ENCODE results near the gene FOXP2.
"Not testable (repeated sequence)": the region's sequence is repeated elsewhere in the genome, so short reads cannot be mapped to it uniquely, and the experiment has no call there.

FOXP2 gene

DNA sequence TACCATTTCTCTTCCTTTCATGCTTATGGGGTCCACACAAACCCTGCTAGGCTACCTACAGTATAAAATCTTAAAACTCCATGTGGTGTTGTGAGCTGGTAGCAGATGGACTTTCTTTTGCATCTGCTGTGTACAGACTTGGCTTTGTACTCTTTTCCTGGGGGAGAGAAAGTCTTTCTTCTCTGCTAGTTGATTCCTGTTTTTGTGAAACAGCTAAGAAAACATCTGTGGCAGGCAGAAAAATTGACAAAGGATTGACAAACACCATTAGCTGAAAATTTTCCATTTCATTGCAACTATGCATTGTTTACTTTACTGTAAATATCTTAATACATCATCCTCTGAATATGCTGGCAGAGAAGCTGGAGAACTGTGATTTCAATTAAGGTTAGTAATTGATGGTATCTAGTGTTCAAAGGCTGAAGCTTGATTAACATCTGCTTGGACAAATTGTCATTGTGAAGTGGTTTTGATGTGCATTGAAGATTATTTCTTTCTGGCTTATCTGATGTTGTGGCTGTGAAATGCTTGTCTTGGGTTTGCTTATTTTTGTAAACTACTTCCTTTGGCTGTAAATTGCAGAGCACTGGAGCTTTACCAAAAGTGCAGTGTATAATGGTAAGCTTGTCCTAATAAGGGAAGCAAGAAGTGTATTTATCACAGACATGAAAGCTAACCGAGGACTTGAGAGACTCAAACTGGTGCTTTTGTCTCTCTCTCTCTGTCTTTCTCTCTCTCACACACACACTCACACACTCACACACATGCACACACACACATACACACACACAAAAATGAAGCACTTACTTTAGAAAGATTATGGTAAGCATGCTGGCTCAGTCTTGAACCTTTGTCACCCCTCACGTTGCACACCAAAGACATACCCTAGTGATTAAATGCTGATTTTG lies at the start of gene FOXP2:
FOXP2 (plus strand) TSS at position 660 of the 908 bp plus-strand sequence. CDS start 11,697 bp downstream, outside the sequence.
- in situ Hi-C loops (cut with HindIII; ENCODE audit: low sequenced_read_pairs), result no loop called here

DNA sequence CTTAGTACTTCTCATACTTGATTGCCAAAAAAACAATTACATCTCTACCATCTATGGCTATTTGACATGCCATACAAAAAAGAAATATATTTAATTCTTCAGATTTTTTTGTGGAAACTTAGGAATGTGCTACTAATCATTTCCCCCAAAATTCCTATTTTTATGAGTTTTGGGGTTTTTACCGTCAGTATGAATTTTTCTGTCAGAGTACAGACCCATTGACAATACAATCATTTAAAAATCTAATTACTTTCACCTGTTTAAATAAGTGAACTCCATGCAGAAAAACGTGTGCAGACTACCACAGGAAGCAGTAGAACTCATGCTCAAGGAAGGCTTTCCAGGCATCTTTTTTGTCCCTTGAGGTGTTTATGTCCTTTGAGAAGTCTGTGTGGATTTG lies 48.8 kb upstream of the FOXP2 start:
- in situ Hi-C loops (cut with HindIII; ENCODE audit: low sequenced_read_pairs), result no loop called here

DNA sequence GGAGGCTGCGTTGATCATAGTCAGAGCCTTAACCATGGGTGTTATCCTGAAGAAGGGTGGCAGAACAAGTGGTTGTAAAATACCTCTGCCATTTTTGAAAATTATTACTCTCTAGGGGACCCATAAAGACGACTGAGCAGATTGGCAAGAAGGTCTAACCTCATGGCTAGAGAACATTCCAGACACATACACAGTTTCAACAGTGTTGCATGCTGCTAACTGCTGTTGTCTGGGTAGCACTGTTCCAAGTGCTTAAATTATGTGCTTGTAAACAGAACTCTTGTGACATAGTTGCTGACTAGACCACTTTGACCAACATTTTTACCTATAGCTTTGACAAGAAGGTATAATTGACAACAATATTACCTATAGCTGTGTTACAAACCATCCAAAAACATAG lies 46.1 kb upstream of the FOXP2 start:
- in situ Hi-C loops (cut with HindIII; ENCODE audit: low sequenced_read_pairs), result no loop called here

DNA sequence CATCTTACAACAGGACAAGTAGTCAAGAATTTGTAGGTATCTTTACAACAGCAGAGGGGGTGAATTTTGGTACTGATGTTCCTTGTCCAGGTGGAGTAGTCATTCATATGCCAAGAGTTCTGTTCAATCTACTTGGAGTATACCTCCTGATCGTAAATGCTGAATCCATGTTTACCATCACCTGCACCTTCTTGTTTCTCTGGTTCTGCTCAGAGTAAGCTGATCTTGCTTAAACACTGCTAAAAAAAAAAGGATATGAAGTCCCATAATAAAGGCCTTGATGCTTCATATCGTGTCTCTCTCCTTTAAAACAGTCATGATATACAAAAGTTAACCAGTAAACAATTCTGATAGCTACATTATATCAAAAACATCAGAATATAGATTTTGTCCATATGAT lies 45.3 kb upstream of the FOXP2 start:
- in situ Hi-C loops (cut with HindIII; ENCODE audit: low sequenced_read_pairs), result no loop called here

DNA sequence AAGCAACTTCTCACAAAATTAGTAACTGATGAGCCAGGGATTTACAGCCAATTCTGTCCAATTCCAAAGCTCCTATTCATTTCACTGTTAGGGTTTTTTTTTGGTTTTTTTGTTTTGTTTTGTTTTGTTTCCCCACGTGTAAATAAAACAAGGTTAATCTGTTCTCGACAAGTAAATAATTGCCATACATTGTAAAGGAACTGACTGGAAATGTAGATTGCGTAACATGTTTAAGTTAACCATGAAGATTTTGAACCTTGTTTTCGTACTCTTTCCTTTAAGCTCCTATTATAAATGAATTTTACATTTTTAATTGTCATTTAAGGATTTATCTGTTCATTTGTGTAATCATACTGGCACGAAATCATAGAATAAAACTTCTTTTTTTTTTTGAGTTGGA lies 42.0 kb upstream of the FOXP2 start:
- in situ Hi-C loops (cut with HindIII; ENCODE audit: low sequenced_read_pairs), result no loop called here

DNA sequence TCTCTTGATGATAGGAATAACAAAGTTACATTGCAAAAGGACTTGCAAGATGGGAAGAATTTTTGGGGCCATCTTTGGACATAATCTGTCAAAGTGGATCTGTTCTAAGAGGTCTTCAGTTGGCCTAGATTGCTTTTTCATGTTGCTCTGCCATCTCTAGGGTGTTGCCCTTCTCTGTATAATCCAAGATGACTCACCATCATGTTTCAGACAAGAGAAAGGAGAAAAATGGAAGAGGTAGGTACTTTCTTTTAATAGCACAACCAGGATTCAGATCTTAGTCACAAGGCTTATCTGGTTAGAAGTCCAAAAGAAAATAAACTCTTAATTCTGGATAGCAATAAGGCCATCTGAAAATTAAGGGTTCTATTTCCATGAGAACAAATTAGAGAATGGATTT lies 38.7 kb upstream of the FOXP2 start:
- in situ Hi-C loops (cut with HindIII; ENCODE audit: low sequenced_read_pairs), result no loop called here

DNA sequence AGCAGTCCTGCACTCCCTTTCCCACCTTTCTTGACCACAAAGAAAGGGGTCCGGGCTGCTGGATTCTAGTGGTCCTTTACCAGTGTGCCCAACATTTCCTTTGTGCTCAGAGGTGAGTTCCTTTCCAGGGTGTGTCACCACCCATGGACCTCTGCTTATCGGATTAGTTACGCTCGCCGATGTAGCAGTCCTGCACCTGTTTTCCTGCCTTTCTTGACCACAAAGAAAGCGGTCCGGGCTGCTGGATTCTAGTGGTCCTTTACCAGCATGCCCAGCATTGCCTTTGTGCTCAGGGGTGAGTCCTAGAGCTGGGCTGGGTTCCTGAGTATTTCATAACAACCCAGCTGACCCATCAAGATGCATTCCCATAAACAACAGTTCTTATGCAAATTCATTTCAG lies 30.7 kb upstream of the FOXP2 start:
- in situ Hi-C loops (cut with HindIII; ENCODE audit: low sequenced_read_pairs), result not testable (repeated sequence)

DNA sequence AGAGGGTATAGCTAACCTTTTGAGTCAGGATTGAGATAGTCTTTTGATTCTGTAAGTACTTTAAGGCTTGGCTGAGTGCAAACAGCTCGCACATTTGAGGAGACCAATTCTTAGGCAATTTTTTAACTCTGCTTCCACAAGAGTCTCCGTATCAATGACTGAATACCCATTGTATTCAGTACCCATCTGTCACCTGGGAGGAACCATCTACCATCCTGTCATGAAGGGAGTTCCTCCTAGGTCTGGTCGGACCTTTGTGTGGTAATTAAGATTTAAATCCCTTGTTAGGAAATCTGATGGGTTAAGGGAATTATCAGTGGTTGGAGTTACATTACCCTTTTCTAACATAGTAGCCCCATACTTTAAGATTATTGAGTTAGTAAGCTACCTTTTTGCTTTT lies 30.3 kb upstream of the FOXP2 start:
- in situ Hi-C loops (cut with HindIII; ENCODE audit: low sequenced_read_pairs), result not testable (repeated sequence)

DNA sequence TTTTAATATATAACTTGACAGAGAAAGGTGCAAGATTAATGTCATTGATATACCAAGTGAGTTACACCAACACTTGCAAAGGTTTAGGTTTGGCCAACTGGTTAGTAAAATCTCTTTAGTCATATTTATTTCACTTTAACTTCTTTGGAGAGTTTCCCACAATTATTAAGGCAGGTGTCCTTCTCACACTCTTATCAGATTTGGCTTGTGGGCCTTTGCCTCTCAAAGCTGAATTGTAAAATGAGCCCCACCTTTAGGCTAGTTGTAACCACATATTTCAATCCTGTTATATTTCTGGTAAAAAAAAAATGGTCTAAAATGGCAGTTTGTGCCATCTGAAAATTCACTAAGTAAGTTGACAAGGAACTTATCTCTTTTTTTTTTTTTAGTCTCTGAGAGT lies 26.6 kb upstream of the FOXP2 start:
- in situ Hi-C loops (cut with HindIII; ENCODE audit: low sequenced_read_pairs), result no loop called here

DNA sequence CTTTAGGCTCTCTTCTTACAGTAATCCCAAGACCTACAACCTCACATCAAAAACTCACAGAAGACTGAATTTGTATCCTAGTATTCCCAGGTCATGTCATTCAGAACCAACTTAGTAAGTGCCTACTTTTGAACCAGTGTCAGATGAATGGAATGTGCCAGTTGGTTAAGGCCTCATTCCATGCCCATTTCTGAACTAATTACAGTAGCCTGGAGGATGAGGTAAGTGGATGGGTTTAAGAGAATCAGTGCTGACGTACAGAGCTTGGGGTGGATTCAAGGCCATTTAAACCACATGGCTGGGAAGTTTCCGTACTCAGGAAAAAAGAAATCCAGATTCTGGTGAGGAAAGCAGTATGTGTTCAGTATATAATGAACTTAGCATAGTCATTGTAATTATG lies 21.9 kb upstream of the FOXP2 start:
- in situ Hi-C loops (cut with HindIII; ENCODE audit: low sequenced_read_pairs), result no loop called here

DNA sequence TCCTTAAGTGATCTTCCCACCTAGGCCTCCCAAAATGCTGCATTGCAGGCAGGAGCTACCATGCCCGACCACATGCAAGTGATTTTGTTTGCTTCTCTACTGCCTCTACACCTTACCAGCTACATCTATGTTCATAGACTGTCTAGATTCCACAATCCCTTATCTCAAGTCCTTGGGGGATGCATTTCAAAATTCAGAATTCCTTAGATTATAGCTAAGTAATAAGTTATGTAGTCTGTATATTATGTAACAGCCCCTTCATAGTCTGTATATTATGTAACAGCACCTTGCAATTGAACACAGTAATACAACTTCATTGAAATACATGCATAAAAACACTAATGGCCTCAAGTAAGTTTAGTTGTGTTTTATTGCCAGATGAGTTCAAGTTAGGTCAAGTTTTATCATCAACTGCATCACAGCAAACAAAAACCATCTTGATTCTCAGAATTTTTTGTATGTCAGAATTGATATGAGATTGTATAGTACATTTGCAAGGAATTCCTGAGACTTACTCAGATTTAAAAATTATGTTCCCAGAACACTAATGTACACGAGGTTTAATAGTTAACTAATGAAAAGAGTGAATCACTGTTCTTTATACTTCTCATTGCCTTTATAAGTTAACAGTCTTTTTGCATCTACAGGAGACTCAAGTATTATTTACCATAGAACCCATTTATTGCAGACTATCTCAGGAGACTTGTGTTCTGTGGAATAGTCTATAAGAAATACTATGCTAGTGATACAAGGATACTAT lies 11.6 kb upstream of the FOXP2 start:
- in situ Hi-C loops (cut with HindIII; ENCODE audit: low sequenced_read_pairs), result no loop called here

DNA sequence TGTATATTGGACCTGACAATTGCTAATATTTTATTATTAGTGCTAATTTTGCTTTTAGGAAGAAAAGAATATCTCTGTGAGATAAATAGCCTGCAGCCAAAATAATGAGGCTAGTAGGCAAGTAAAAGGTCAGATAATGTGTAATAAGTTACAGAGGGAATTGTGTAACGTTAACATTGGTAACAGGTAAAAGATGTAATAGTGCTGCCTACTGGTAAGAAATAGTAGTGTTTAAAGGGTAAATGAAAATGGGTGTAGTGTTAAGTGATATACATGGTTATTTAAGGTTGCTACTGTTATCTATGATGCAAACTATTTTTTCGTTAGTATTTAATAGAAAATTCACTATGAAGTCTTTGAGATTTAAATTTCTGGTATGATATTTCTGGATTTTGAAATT lies 9.2 kb upstream of the FOXP2 start:
- in situ Hi-C loops (cut with HindIII; ENCODE audit: low sequenced_read_pairs), result no loop called here

DNA sequence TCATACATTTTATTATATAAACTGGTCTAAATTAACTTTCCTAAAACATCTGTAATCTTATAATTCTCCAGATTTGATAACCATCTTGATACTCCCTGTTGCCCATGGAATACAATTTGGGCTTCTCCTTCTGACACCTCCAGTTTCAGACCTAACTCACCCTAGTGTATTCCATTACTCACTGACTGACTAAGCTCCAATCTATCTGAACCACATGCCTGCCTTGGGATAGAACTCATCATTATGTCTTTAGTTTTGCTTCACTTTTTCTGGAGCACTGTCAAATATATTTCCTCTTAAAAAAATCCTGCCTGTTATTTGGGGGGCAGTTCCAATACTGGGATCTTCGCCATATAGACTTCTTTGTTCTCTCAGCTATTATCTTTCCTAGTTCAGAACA lies 4.9 kb upstream of the FOXP2 start:
- in situ Hi-C loops (cut with HindIII; ENCODE audit: low sequenced_read_pairs), result no loop called here

DNA sequence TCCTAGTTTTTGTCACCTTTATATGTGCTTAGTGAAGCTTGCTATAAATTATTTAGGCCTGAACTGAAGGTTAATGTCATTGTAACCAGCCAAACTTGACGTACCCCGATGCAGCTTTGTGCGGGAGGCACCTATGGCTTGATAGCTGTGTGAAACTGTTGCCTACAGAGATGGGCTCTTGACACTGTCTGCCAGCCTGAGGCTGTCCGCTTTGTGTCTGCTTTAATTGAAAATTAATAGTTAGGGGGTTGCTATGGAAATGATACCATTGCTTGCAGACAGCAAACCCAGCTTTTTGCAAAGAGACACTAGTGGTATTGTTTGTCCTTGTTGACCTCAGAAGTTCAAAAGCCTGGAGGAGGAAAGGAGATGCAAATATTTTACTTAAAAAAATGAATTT lies 2.1 kb upstream of the FOXP2 start:
- in situ Hi-C loops (cut with HindIII; ENCODE audit: low sequenced_read_pairs), result no loop called here

DNA sequence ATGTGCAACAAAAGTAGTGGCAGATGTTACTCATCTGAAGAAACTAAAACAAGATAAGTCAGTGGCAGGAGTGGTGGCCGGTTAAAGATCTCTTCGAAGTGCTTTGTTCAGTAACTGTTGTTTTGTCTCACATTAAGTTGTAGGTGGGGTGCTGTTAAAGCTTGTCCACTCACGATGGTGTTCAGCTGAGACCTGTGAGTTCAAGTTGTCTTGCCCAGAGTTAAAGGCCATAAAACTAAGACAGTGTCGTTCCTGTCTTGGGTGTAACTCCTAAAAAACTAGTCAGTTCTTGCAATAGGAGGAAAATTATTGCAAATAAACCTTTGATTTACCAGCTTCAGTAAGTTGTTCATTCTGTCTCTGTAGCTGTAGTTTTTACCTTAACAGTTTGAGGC lies 857 bp upstream of the FOXP2 start:
- in situ Hi-C loops (cut with HindIII; ENCODE audit: low sequenced_read_pairs), result no loop called here

DNA sequence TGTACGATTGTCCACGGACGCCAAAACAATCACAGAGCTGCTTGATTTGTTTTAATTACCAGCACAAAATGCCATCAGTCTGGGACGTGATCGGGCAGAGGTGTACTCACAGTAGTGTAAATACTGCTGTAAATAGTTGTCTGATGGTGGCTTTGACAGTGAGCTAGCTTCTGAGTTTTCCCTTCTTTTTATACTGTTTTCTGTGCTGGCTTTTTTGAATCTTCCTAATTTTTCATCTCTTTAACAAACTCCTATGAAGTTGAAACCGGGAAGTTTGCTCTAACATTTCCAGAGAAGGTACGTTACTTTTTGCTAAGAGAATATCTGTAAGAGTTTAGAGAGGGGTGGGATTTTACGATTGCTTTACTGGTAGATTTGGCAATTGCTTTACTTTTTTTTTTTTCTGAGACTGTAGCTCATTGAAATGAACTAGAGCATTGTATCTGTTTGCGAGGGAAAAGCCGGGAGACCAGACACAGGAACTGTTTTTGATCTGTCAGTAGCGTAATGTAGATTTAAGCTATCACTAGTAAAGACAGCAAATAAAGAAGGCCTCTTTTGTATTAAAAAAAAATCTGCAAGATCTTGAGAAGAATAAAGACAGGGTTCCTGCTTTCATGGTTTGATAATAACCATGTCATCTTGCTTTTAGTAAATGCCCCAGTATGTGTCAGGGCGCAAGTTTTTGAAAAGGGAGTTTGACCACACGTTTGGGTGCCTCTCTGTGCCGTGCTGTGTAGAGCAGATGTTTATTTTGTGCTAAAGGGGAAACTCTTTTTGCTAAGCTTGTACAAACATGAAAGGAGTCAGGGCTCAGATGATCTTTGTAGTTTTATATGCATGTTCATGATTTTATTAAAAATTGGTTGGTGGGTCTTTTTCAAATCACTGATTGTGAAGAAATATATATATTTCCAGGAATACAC lies 712 bp downstream of the FOXP2 start:
- in situ Hi-C loops (cut with HindIII; ENCODE audit: low sequenced_read_pairs), result no loop called here

DNA sequence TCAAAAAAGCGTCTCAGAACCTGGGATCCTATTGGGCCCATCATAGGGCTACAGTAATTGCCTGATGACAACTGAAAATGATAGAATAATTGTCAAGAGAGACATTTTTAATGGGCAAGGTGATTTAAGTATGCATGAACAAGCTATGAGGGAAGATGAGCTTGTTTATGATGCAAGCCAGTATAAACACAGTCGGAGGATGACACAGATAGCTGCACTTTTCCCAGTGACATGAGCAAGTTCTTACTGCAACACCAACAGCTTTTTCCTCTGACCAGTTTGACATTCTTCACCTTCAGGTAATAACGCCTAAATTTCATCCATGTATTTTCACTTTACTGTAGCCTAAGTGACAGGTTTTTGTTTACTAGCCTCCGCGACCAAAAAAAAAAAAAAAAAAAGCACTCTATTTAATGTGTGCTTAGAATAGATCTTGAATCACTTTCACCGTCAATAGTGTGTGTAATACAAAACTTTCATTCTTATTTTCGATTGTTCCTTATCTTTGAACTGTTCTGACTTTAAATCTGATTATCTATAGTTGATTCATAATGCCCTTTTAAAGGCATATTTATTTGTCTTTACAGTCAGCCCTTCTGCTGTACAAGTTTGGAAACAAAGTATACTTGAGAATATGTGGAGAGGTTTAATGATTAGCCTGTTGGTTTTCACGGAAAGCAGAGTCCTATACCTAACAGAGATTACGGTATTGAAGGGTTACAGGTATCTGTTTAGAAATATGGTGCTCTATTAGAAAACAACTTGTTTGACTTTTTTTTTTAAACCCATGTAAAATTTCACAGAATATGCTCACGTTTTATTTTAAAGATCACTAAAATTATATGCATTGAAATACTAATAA lies 1.7 kb downstream of the FOXP2 start:
- in situ Hi-C loops (cut with HindIII; ENCODE audit: low sequenced_read_pairs), result no loop called here

DNA sequence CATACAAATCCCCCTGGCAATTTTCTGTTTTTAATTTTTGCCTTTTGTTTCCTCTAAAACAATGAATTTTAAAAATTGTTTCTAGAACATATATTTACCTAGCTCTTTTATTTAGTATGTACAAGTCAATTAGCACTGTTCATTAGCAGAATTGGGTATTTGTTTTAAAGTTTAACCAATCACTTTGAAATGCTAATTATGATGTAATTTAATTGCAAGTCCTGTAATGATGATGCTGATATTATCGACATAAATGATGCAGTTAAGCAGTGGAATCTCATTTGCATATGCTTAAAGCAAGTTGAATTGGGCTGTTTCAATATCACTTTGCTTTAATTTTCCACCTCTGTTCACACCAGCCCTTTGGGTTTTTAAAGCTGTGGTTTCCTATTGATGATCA lies 2.7 kb downstream of the FOXP2 start:
- in situ Hi-C loops (cut with HindIII; ENCODE audit: low sequenced_read_pairs), result no loop called here

DNA sequence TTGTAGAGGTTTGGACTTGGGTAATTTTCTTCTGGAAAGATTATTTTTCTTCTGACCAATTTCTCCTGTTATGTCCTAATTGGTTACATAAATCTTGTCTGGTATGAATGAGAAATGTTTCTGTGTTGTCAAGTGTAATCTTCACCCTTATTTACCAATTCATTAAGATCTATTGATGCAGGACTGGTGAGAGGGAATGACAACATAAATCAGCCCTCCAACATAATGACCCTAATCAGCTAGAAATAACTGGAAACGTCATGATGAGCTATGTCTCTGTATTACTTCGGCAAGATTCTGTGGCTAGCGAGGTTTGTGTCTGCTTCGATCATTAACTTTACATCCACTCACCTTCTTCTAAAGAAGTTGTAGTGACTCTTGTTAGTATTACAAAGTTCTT lies 3.5 kb downstream of the FOXP2 start:
- in situ Hi-C loops (cut with HindIII; ENCODE audit: low sequenced_read_pairs), result no loop called here
